ENCODE results near the gene LACC1. TPM values are rescaled to one million over a fixed set of nuclear protein-coding genes. Genes with fewer than 3 reads are reported as not detected.

Gene LACC1
- total and polyA plus RNA-seq, 2 donors (not counting 3 experiments of a cell fraction or from before 2014, with no cell fraction given), result 1.2 to 4.0 TPM

- DNase-seq (ENCODE audit: low read depth, low spot score) (no peak), FAIRE-seq (no peak)
- CTCF ChIA-PET, result interaction anchor here (1.0 to 5.0 kb wide), 7 partner anchors 11 to 562 kb away, joined by 3 to 46 read pairs (median 4); no protein-coding TSS in a partner anchor
- Histone ChIP-seq H4K20me1 (replicated peaks; ENCODE audit: control insufficient read depth, extremely low read depth, insufficient read depth, low read length) (no peaks in the 10 kb centered on the region), H3K36me3 (ENCODE audit: control insufficient read depth in 2 of 2, extremely low read depth in 1 of 2, insufficient read depth in 2 of 2, low read length in 2 of 2) (no peaks in the 10 kb centered on the region), H3K9me3 (replicated peaks; ENCODE audit: control insufficient read depth, insufficient read depth, low read length) (no peaks in the 10 kb centered on the region), H3K4me1 (ENCODE audit: control insufficient read depth, extremely low read depth, insufficient read depth, low read length) (no peaks in the 10 kb centered on the region), H3K4me2 (ENCODE audit: insufficient read depth, low read length) (no peak overlapping the region), H3K79me2 (ENCODE audit: control insufficient read depth, insufficient read depth, low read length) (no peaks in the 10 kb centered on the region), H3K9ac (replicated peaks; ENCODE audit: extremely low read depth, insufficient read depth, low read length) (no peak overlapping the region), H3K9me1 (replicated peaks; ENCODE audit: control insufficient read depth, extremely low read depth, insufficient read depth, low read length) (no peaks in the 10 kb centered on the region), H3K27me3 (ENCODE audit: control insufficient read depth in 2 of 2, insufficient read depth in 2 of 2, low read length in 2 of 2) (peaks cover 0 to 7% of the 10 kb centered on the region in 2 experiments), H3K27ac (ENCODE audit: insufficient read depth, low read depth, low read length) (no peak overlapping the region), H2AFZ (ENCODE audit: low read depth, low read length) (no peak overlapping the region), H3K4me3 (replicated peaks in 1 of 3; ENCODE audit: insufficient read depth in 1 of 3, low read depth in 1 of 3, low read length in 3 of 3) (no peak overlapping the region)
- TF ChIP-seq JUN (IDR thresholded peaks at IDR 0.05; ENCODE audit: borderline replicate concordance, insufficient read depth, insufficient read length, low read depth) (no peak), CTCF (IDR thresholded peaks at IDR 0.05; ENCODE audit: extremely low read depth in 1 of 2, insufficient read depth in 1 of 2, low read depth in 1 of 2, low read length in 2 of 2) (no peak), EZH2 (IDR thresholded peaks at IDR 0.05; ENCODE audit: borderline replicate concordance, low read depth, low read length, severe bottlenecking) (no peak), GATA2 (IDR thresholded peaks at IDR 0.05; ENCODE audit: insufficient read depth, insufficient read length, low read depth, low read length) (no peak), POLR2AphosphoS5 (IDR thresholded peaks at IDR 0.05; ENCODE audit: insufficient read depth, low read depth, low read length) (no peak)
- no TSS peak for BruUV-seq (replicated peaks)
- dilution Hi-C loops (cut with MboI; ENCODE audit: extremely low pct_ligation_motif_present, low sequenced_read_pairs), result loop anchor here (25.0 kb wide), 1 partner anchor 551 kb away; no protein-coding TSS in a partner anchor
- intact Hi-C loops (cut with micrococcal nuclease), result no loop called here
- POLR2A ChIA-PET, result interaction anchor here (1.0 kb wide), 1 partner anchor 526 kb away, joined by 3 read pairs; no protein-coding TSS in a partner anchor
These were observed 31.2 kb downstream of the LACC1 start for GRCh38 chr13:43910856-43911255.
